WTC11 (cell line): ENCODE data around the gene SGMS1. TPM values are rescaled to one million over a fixed set of nuclear protein-coding genes. Genes with fewer than 3 reads are reported as not detected.
"Not testable (repeated sequence)": the region's sequence is repeated elsewhere in the genome, so short reads cannot be mapped to it uniquely, and the experiment has no call there.

Experiments
- ATAC-seq: fragments of 200-7000 bp; cut with Tn5 transposase; 2 replicates; pipeline ENCODE4 v1.10.0; 2021; ENCODE audit warnings: mild to moderate bottlenecking, moderate library complexity
- CTCF ChIA-PET: fragments of 300-600 bp; sonication (Branson Sonifier 250); formaldehyde crosslinking; loops from one replicate; lab custom pipeline; 2021; ENCODE audit warnings: antibody characterized with exemption; lab: Charles Lee
- POLR2A ChIA-PET: fragments of 350-600 bp; sonication (Branson Sonifier 250); formaldehyde crosslinking; loops from one replicate; lab custom pipeline; 2021; ENCODE audit warnings: antibody characterized with exemption; lab: Charles Lee
- DNase-seq: peaks from one replicate; pipeline ENCODE4 v3.0.0; 2021; ENCODE audit warnings: low spot score
- H3K27ac Mint-ChIP-seq: 2 replicates; pipeline ENCODE4 v1.8.0; 2021; ENCODE audit warnings: mixed read lengths
- H3K27me3 Mint-ChIP-seq: 2 replicates; pipeline ENCODE4 v1.8.0; 2021; ENCODE audit warnings: low read depth, mild to moderate bottlenecking, moderate library complexity, mixed read lengths
- H3K36me3 Mint-ChIP-seq: 2 replicates; pipeline ENCODE4 v1.8.0; 2021; ENCODE audit warnings: mixed read lengths
- H3K4me1 Mint-ChIP-seq: 2 replicates; pipeline ENCODE4 v1.8.0; 2022; ENCODE audit warnings: mixed read lengths
- H3K4me3 Mint-ChIP-seq: 2 replicates; pipeline ENCODE4 v1.8.0; 2021; ENCODE audit warnings: mild to moderate bottlenecking, moderate library complexity, mixed read lengths
- H3K9me3 Mint-ChIP-seq: 2 replicates; pipeline ENCODE4 v1.8.0; 2021; ENCODE audit warnings: mixed read lengths
- FOXP1 ChIP-seq: sonication (generic); formaldehyde crosslinking; IDR thresholded peaks from 2 replicates; pipeline ENCODE4 v1.8.0; 2022; ENCODE audit warnings: missing genetic modification reagents, mild to moderate bottlenecking, moderate library complexity, borderline replicate concordance
- MXD4 ChIP-seq: fragments of 250-450 bp; sonication (Bioruptor Pico); IDR thresholded peaks from 2 replicates; pipeline ENCODE4 v1.8.0; 2021; ENCODE audit warnings: mild to moderate bottlenecking, moderate library complexity, borderline replicate concordance
- NR2C2 ChIP-seq: sonication (generic); formaldehyde crosslinking; IDR thresholded peaks from 2 replicates; pipeline ENCODE4 v1.8.0; 2022; ENCODE audit warnings: mild to moderate bottlenecking, missing genetic modification reagents
- RELA ChIP-seq: sonication (generic); formaldehyde crosslinking; IDR thresholded peaks from 2 replicates; pipeline ENCODE4 v1.8.1; 2022; ENCODE audit warnings: missing genetic modification reagents, mild to moderate bottlenecking, borderline replicate concordance
- RORB ChIP-seq: fragments of 250-450 bp; sonication (Bioruptor Pico); IDR thresholded peaks from 2 replicates; pipeline ENCODE4 v1.9.0; 2021; ENCODE audit warnings: mild to moderate bottlenecking
- TP53 ChIP-seq: sonication (generic); formaldehyde crosslinking; IDR thresholded peaks from 2 replicates; pipeline ENCODE4 v1.8.1; 2023; ENCODE audit warnings: mild to moderate bottlenecking, missing genetic modification reagents
- ZNF232 ChIP-seq: sonication (generic); formaldehyde crosslinking; IDR thresholded peaks from 2 replicates; pipeline ENCODE4 v1.8.0; 2022; ENCODE audit warnings: mild to moderate bottlenecking, missing genetic modification reagents
- total RNA-seq: library from RNA; stranded (reverse); gene quantifications from 3 replicates; pipeline ENCODE4 v1.2.3, GENCODE V29; 2021
- TF ChIP-seq, protein P1 (sequence below): sonication (generic); formaldehyde crosslinking; IDR thresholded peaks from 2 replicates; pipeline ENCODE4 v1.8.1; 2023; ENCODE audit warnings: mild to moderate bottlenecking, missing genetic modification reagents, borderline replicate concordance

SGMS1 gene
- total RNA-seq, 1 experiment from 2014 or later = 13.2 TPM

DNA sequence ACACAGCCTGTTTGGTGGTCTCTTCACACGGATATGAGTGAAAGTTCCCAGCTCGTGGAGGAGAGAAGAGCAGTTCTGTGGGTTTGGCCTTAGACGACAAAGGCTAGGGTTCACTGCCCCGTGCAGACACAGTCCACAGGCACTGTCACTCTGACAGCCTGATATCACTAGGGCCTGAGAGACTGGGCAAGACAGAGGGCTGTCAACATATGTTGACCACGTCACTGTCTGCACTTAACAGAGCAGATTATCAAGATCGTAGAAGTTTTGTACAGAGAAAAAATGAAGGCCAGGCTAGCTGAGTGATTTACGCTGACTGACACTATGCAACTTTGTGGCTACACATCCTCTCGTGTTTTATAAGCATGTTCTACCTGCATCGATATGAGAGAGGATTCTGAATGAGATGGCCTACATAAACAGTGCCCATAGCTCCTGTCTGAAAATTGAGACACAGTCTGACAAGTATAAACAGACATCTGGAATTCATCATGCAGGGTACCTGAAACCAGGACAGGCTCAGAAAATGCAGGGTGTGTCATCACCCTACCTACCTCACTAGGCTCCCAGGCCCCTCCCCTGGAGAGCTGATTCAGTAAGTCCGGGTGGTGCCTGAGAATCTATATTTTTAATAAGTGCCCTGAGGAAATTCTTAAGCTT, 120.0 kb downstream of the SGMS1 start:
- no peak overlapping the region for H3K4me3 Mint-ChIP-seq
- CTCF ChIA-PET = interaction anchor here (0.7 kb wide), 1 partner anchor 136 kb away, joined by 3 read pairs; no protein-coding TSS in a partner anchor
- H3K27me3 Mint-ChIP-seq = no peaks in the 10 kb centered on the region
- H3K36me3 Mint-ChIP-seq = no peaks in the 10 kb centered on the region
- TF ChIP-seq MXD4 (CRISPR knock-in tag) (no peak), RORB (CRISPR knock-in tag) (no peak)
- no peak for DNase-seq
- H3K9me3 Mint-ChIP-seq = no peaks in the 10 kb centered on the region
- ATAC-seq = peak; percentile 25
- H3K4me1 Mint-ChIP-seq = peaks cover 45% of the 10 kb centered on the region
- POLR2A ChIA-PET = no interaction called here
- H3K27ac Mint-ChIP-seq = peak overlapping the region; percentile 66

DNA sequence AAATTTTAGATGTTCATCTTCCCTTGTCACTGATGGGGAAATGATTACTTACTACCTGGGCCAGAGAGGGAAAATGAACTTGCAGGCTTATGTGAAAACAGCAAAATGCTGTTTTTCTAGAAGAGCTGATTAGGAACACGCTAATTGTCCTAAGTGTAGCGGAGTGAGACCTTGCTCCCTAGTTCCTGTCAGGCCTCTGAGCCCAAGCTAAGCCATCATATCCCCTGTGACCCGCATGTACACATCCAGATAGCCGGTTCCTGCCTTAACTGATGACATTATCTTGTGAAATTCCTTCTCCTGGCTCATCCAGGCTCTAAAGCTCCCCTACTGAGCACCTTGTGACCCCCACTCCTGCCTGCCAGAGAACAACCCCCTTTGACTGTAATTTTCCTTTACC, 120.6 kb downstream of the SGMS1 start:
- CTCF ChIA-PET, H3K9me3 Mint-ChIP-seq, H3K27me3 Mint-ChIP-seq, H3K27ac Mint-ChIP-seq, H3K4me3 Mint-ChIP-seq, H3K36me3 Mint-ChIP-seq, DNase-seq, ATAC-seq: not testable (repeated sequence)
- POLR2A ChIA-PET = interaction anchor here (1.2 kb wide), 1 partner anchor 28 kb away, joined by 3 read pairs; no protein-coding TSS in a partner anchor
- peaks cover 45% of the 10 kb centered on the region for H3K4me1 Mint-ChIP-seq

DNA sequence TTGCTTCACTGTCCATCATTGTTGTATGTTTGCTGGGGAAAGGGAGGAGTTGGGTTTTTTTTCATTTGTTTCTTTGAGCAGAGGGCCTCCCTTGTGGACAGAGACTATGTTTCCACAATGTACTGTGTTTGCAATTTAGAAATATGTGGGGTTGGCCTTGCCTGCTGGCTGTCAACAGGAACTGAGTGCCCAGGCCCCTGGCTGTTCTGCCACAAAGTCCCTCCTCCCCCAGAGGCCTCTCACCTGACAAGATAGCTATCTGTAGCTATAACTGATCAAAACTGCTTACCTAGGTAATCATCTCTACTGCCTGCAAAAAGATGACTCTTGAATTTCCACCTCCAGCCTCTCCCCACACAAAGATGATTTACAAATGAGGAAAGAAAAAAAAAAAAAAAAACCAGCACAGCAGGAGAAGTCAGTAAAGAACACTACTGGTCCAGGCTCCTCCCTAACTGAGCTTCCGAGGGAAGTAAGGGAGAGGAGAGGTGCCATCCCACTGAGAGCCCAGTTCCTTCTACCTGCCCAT, 121.8 kb downstream of the SGMS1 start:
- no peak overlapping the region; the same call in 1 of the 2 replicates for H3K4me3 Mint-ChIP-seq
- no peaks in the 10 kb centered on the region for H3K27me3 Mint-ChIP-seq
- no peak for DNase-seq
- TF ChIP-seq FOXP1 (CRISPR knock-in tag) = no peak
- CTCF ChIA-PET = interaction anchor here (0.7 to 1.2 kb wide), 2 partner anchors 112 to 134 kb away, joined by 3 to 9 read pairs; no protein-coding TSS in a partner anchor
- ATAC-seq = peak; percentile 83
- no peaks in the 10 kb centered on the region for H3K9me3 Mint-ChIP-seq
- H3K27ac Mint-ChIP-seq = no peak overlapping the region
- H3K4me1 Mint-ChIP-seq = peaks cover 35% of the 10 kb centered on the region
- POLR2A ChIA-PET = interaction anchor here (0.7 to 1.2 kb wide), 3 partner anchors 20 to 30 kb away, joined by 3 to 10 read pairs (median 6); no protein-coding TSS in a partner anchor
- no peaks in the 10 kb centered on the region for H3K36me3 Mint-ChIP-seq

DNA sequence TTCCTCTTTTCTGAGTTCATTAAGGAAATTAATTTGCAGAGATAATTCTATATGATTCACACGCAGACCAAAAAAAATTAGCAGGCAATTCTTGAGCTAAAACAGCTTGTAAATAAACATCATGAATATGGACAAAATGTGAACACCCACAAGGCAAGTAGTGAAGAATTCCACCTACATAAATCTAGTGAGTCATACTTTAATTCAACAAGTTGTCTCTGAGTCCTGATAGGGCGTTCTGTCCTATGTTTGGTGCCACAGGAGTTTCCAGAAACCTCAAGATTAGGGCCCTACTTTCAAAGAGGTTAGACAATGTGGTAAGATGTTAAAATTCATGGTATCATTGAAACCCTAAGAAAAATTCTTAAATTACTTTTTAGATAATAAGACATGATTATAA, 122.3 kb downstream of the SGMS1 start:
- H3K27me3 Mint-ChIP-seq = no peaks in the 10 kb centered on the region
- no peaks in the 10 kb centered on the region for H3K36me3 Mint-ChIP-seq
- ChIA-PET POLR2A (interaction anchor here (0.7 kb wide), 2 partner anchors 21 to 24 kb away, joined by 6 to 10 read pairs; no protein-coding TSS in a partner anchor), CTCF (interaction anchor here (0.7 to 1.2 kb wide), 2 partner anchors 113 to 134 kb away, joined by 3 to 9 read pairs; no protein-coding TSS in a partner anchor)
- no peak overlapping the region for H3K27ac Mint-ChIP-seq
- DNase-seq = no peak
- H3K9me3 Mint-ChIP-seq = no peaks in the 10 kb centered on the region
- no peak overlapping the region for H3K4me3 Mint-ChIP-seq
- ATAC-seq = no peak
- H3K4me1 Mint-ChIP-seq = peaks cover 30% of the 10 kb centered on the region
- no peak for TF ChIP-seq TP53 (CRISPR knock-in tag)
- TF ChIP-seq NR2C2 (CRISPR knock-in tag) = no peak
- TF ChIP-seq ZNF232 (CRISPR knock-in tag) = no peak
- TF ChIP-seq RELA (CRISPR knock-in tag) = no peak

DNA sequence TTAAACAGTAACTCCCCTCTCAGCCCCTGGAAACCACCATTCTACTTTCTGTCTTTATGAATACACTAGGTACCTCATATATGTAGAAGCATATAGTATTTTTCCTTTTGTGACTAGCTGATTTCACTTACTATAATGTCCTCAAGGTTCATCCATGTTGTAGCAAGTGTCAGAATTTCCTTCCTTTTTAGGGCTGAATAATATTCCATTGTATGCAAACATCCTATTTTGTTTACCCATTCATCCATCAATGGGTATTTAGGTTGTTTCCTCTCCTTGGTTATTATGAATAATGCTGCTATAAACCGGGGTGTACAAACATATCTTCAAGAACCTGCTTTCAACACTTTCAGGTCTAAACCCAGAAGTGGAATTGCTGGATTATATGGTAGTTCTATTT, 125.3 kb downstream of the SGMS1 start:
- POLR2A ChIA-PET = no interaction called here
- TF ChIP-seq, protein P1, sequence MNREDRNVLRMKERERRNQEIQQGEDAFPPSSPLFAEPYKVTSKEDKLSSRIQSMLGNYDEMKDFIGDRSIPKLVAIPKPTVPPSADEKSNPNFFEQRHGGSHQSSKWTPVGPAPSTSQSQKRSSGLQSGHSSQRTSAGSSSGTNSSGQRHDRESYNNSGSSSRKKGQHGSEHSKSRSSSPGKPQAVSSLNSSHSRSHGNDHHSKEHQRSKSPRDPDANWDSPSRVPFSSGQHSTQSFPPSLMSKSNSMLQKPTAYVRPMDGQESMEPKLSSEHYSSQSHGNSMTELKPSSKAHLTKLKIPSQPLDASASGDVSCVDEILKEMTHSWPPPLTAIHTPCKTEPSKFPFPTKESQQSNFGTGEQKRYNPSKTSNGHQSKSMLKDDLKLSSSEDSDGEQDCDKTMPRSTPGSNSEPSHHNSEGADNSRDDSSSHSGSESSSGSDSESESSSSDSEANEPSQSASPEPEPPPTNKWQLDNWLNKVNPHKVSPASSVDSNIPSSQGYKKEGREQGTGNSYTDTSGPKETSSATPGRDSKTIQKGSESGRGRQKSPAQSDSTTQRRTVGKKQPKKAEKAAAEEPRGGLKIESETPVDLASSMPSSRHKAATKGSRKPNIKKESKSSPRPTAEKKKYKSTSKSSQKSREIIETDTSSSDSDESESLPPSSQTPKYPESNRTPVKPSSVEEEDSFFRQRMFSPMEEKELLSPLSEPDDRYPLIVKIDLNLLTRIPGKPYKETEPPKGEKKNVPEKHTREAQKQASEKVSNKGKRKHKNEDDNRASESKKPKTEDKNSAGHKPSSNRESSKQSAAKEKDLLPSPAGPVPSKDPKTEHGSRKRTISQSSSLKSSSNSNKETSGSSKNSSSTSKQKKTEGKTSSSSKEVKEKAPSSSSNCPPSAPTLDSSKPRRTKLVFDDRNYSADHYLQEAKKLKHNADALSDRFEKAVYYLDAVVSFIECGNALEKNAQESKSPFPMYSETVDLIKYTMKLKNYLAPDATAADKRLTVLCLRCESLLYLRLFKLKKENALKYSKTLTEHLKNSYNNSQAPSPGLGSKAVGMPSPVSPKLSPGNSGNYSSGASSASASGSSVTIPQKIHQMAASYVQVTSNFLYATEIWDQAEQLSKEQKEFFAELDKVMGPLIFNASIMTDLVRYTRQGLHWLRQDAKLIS (CRISPR knock-in tag) = no peak
- Mint-ChIP-seq H3K4me3 (no peak overlapping the region), H3K27me3 (no peaks in the 10 kb centered on the region), H3K4me1 (peaks cover 17% of the 10 kb centered on the region), H3K27ac (no peak overlapping the region), H3K9me3 (no peaks in the 10 kb centered on the region), H3K36me3 (no peaks in the 10 kb centered on the region; the same call in 1 of the 2 replicates)
- CTCF ChIA-PET = no interaction called here
- ATAC-seq (no peak), DNase-seq (no peak)
